Testis (tissue), 2 donors: ENCODE measurements around the gene NTM.

ENCODE experiments used
- POLR2A ChIP-seq: fragments of 450-650 bp; IDR thresholded peaks from one replicate; pipeline ENCODE4 v1.6.1; 2017; ENCODE audit warnings: antibody characterized with exemption, mild to moderate bottlenecking, moderate library complexity
- TF ChIP-seq, protein P1 (sequence below), 3 experiments: fragments of 450-650 bp in 2 of 3; fragments of 200-600 bp in 1 of 3; sonication (generic) in 1 of 3; IDR thresholded peaks; one replicate each; pipeline ENCODE4 v1.5.1; 2016 to 2019; ENCODE audit warnings: antibody characterized with exemption in 3 of 3, mild to moderate bottlenecking in 2 of 3, moderate library complexity in 1 of 3

DNA sequence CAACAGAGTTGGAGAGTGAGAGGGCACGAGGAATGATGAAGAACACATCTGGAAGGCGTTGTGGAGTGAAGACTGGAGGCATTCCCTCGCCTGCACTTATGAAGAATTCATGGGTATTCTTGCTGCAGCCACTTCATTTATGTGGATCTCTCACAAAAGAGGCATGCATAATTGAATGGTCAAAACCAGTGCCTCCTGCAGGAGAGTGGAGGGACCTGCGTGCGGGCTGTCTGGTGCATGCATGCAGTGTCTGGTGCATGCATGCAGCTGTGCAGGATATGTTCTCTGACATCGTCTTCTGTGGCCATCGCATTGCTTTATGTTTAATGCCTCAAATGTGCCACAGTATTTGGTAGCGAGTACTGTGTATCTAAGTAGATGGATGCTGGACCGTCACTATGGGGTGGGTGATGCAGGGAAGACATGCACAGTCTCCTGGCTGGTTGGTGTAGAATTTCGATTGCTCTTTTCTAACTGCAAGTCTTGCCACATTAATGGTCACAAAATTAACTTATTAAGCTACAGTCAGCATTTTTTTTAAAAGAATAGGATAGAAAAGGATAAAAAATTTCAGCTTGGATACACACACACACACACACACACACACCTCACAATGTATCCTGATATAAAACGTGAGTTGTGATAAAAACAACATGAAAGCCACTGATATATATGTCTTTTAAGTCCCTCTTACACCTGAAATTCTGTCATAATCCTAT lies 20.9 kb upstream of the NTM start:
- TF ChIP-seq, protein P1, sequence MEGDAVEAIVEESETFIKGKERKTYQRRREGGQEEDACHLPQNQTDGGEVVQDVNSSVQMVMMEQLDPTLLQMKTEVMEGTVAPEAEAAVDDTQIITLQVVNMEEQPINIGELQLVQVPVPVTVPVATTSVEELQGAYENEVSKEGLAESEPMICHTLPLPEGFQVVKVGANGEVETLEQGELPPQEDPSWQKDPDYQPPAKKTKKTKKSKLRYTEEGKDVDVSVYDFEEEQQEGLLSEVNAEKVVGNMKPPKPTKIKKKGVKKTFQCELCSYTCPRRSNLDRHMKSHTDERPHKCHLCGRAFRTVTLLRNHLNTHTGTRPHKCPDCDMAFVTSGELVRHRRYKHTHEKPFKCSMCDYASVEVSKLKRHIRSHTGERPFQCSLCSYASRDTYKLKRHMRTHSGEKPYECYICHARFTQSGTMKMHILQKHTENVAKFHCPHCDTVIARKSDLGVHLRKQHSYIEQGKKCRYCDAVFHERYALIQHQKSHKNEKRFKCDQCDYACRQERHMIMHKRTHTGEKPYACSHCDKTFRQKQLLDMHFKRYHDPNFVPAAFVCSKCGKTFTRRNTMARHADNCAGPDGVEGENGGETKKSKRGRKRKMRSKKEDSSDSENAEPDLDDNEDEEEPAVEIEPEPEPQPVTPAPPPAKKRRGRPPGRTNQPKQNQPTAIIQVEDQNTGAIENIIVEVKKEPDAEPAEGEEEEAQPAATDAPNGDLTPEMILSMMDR (IDR thresholded peaks at IDR 0.05), result no peak
- TF ChIP-seq POLR2A, result no peak
